Stomach (tissue), 9 donors: ENCODE measurements around the gene SCAF1. TPM values are rescaled to one million over a fixed set of nuclear protein-coding genes. Genes with fewer than 3 reads are reported as not detected.

Source experiments
- DNase-seq, 2 donors: peaks; one replicate each; pipeline versions ENCODE4 v3.0.0 to v3.0.0-alpha.2; 2013 to 2019
- H3K27ac ChIP-seq, 5 donors: fragments of 200-600 bp in 4 of 5; sonication (generic) in 4 of 5; one replicate each; pipeline ENCODE4 v1.5.1; 2013 to 2019; ENCODE audit warnings: mild to moderate bottlenecking in 1 of 5, moderate library complexity in 1 of 5
- H3K27me3 ChIP-seq, 3 donors: fragments of 200-600 bp; sonication (generic); one replicate each; pipeline ENCODE4 v1.5.1; 2017 to 2019; ENCODE audit warnings: mixed run types in 1 of 3
- H3K36me3 ChIP-seq, 4 donors: fragments of 200-600 bp; sonication (generic); 1 replicate in 3 of 4; 2 replicates in 1 of 4; pipeline ENCODE4 v1.5.1; 2016 to 2019
- H3K4me1 ChIP-seq, 4 donors: fragments of 200-600 bp; sonication (generic); one replicate each; pipeline ENCODE4 v1.5.1; 2016 to 2019
- H3K4me3 ChIP-seq, 4 donors: fragments of 200-600 bp; sonication (generic) in 3 of 4; one replicate each; pipeline ENCODE4 v1.5.1; 2016 to 2019; ENCODE audit warnings: mild to moderate bottlenecking in 1 of 4
- H3K9me3 ChIP-seq, 4 donors: fragments of 200-600 bp; sonication (generic); one replicate each; pipeline ENCODE4 v1.5.1; 2016 to 2019
- CTCF ChIP-seq, 7 experiments: fragments of 450-650 bp in 4 of 7; fragments of 200-600 bp in 3 of 7; sonication (generic) in 3 of 7; IDR thresholded peaks; one replicate each; pipeline ENCODE4 v1.5.1; 2016 to 2019; ENCODE audit warnings: antibody characterized with exemption in 7 of 7, control low read depth in 2 of 7, mild to moderate bottlenecking in 1 of 7
- EP300 ChIP-seq: sonication (generic); formaldehyde crosslinking; IDR thresholded peaks from one replicate; pipeline ENCODE4 v1.6.1; 2017; ENCODE audit warnings: antibody characterized with exemption
- POLR2A ChIP-seq, 4 donors: fragments of 450-650 bp; IDR thresholded peaks; one replicate each; pipeline ENCODE4 v1.6.1; 2016; ENCODE audit warnings: antibody characterized with exemption in 4 of 4, control low read depth in 2 of 4, mild to moderate bottlenecking in 1 of 4, moderate library complexity in 1 of 4
- POLR2AphosphoS5 ChIP-seq, 3 donors: sonication (generic); formaldehyde crosslinking; IDR thresholded peaks; one replicate each; pipeline ENCODE4 v1.6.1; 2016; ENCODE audit warnings: antibody characterized with exemption in 3 of 3
- WGBS, 5 donors: extraction: QIAGEN DNeasy Blood & Tissue Kit in 3 of 5; methylation state at CpG; one replicate each; pipeline versions ENCODE4 v1.1.5 to v1.1.7; 2013 to 2018; 5-methylcytosine and 5-hydroxymethylcytosine counted together
- intact Hi-C: fragments of 100-400 bp; cut with DNase I; formaldehyde crosslinking; loops from one replicate; pipeline ENCODE4 v1.15.1; 2023; ENCODE audit warnings: low total_unique reads
- polyA plus RNA-seq, 3 donors: library from polyadenylated mRNA; stranded (reverse); fragments of 200-250 nt; gene quantifications; one replicate each; pipeline ENCODE4 v1.2.3, GENCODE V29; 2013
- total RNA-seq, 5 donors: library from RNA; depleted of rRNA; stranded (reverse); fragments of >200 nt; gene quantifications; one replicate each; pipeline versions ENCODE4 v1.1.0 to v1.2.3, GENCODE V29; 2014 to 2016
- donor health status: healthy with polysubstance abuse.
- donor health status: Bipolar disorder and iron deficiency.
- donor health status: healthy.

Gene SCAF1
- total and polyA plus RNA-seq, 8 donors: 8.3 to 41.7 (median 19.7) TPM

GRCh38 chr19:49685845-49686332 is 43.9 kb downstream of the SCAF1 start:
- intact Hi-C loops: no loop called here
- Histone ChIP-seq H3K4me3 (no peak overlapping the region), H3K4me1 (peaks cover 22 to 40% (median 26%) of the 10 kb centered on the region in 4 donors), H3K27ac (no peak overlapping the region), H3K27me3 (peaks cover 0 to 22% (median 9%) of the 10 kb centered on the region in 3 donors), H3K9me3 (no peaks in the 10 kb centered on the region), H3K36me3 (peaks cover 58 to 80% (median 77%) of the 10 kb centered on the region in 4 donors)
- 74 to 81% (median 78%) methylated on average over 23 of the region's 23 CpGs for WGBS, 5 donors
- TF ChIP-seq POLR2AphosphoS5 (IDR thresholded peaks at IDR 0.05) (no peak), CTCF (IDR thresholded peaks at IDR 0.05) (no peak), POLR2A (IDR thresholded peaks at IDR 0.05) (no peak), EP300 (no peak)
- no peak for DNase-seq

- intact Hi-C loops: no loop called here
- no peak overlapping the region for H3K4me3 ChIP-seq
- DNase-seq: no peak
- peaks cover 25 to 40% (median 29%) of the 10 kb centered on the region in 4 donors for H3K4me1 ChIP-seq
- peaks cover 0 to 29% (median 15%) of the 10 kb centered on the region in 3 donors for H3K27me3 ChIP-seq
- peak overlapping the region in 1 of 5 donors; percentile 20 for H3K27ac ChIP-seq
- no peaks in the 10 kb centered on the region for H3K9me3 ChIP-seq
- WGBS, 5 donors: 89 to 93% (median 91%) methylated on average over 18 to 27 of the region's 27 CpGs
- TF ChIP-seq CTCF (IDR thresholded peaks at IDR 0.05) (no peak), POLR2AphosphoS5 (IDR thresholded peaks at IDR 0.05) (no peak), EP300 (no peak), POLR2A (IDR thresholded peaks at IDR 0.05) (no peak)
- peaks cover 54 to 72% (median 70%) of the 10 kb centered on the region in 4 donors for H3K36me3 ChIP-seq
Observed at GRCh38 chr19:49686503-49687088, 44.6 kb downstream of the SCAF1 start.

- intact Hi-C loops: no loop called here
- DNase-seq: no peak
- Histone ChIP-seq H3K4me3 (no peak overlapping the region), H3K4me1 (peaks cover 25 to 42% (median 29%) of the 10 kb centered on the region in 4 donors), H3K27me3 (peaks cover 0 to 34% (median 15%) of the 10 kb centered on the region in 3 donors), H3K9me3 (no peaks in the 10 kb centered on the region), H3K36me3 (peaks cover 48 to 67% (median 64%) of the 10 kb centered on the region in 4 donors), H3K27ac (peak overlapping the region in 3 of 5 donors; percentile 20 to 58 (median 27))
- no peak for TF ChIP-seq CTCF (IDR thresholded peaks at IDR 0.05)
- 72 to 78% (median 75%) methylated on average over 6 to 12 of the region's 12 CpGs for WGBS, 5 donors
Observed at GRCh38 chr19:49687150-49687549, 45.1 kb downstream of the SCAF1 start.

GRCh38 chr19:49687566-49688316 is 45.7 kb downstream of the SCAF1 start:
- WGBS, 5 donors: 54 to 78% (median 67%) methylated on average over 7 to 26 of the region's 26 CpGs
- peak in 1 of 2 donors; percentile 46 for DNase-seq
- H3K27ac ChIP-seq: peak overlapping the region in 3 of 5 donors; percentile 20 to 58 (median 48)
- H3K27me3 ChIP-seq: peaks cover 0 to 40% (median 15%) of the 10 kb centered on the region in 3 donors
- no peaks in the 10 kb centered on the region for H3K9me3 ChIP-seq
- intact Hi-C loops: no loop called here
- peaks cover 25 to 42% (median 29%) of the 10 kb centered on the region in 4 donors for H3K4me1 ChIP-seq
- H3K36me3 ChIP-seq: peaks cover 44 to 61% (median 58%) of the 10 kb centered on the region in 4 donors
- H3K4me3 ChIP-seq: peak overlapping the region in 1 of 4 donors; percentile 12
- TF ChIP-seq POLR2A (IDR thresholded peaks at IDR 0.05): no peak
- no peak for TF ChIP-seq POLR2AphosphoS5 (IDR thresholded peaks at IDR 0.05)
- no peak for TF ChIP-seq CTCF (IDR thresholded peaks at IDR 0.05)
- no peak for TF ChIP-seq EP300
